ENCODE data around the gene TALDO1.

Gene TALDO1

GRCh38 chr11:803770-804598 lies 56.7 kb downstream of the TALDO1 start:
- Histone ChIP-seq H3K36me3 (ENCODE audit: insufficient read depth, low read length) (peaks cover 37% of the 10 kb centered on the region), H3K4me1 (ENCODE audit: insufficient read depth, low read length, severe bottlenecking) (peaks cover 40% of the 10 kb centered on the region), H3K4me3 (ENCODE audit: low read depth, low read length, poor library complexity, severe bottlenecking) (peak overlapping the region; percentile 72), H4K20me1 (ENCODE audit: insufficient read depth, low read length) (no peaks in the 10 kb centered on the region), H2AFZ (ENCODE audit: low read length) (no peak overlapping the region), H3K27ac (ENCODE audit: low read depth, low read length, poor library complexity, severe bottlenecking) (peak overlapping the region; percentile 72), H3F3A (ENCODE audit: insufficient read depth, low read length) (no peaks in the 10 kb centered on the region), H3K9ac (ENCODE audit: low read length) (peak overlapping the region; percentile 87), H3K79me2 (ENCODE audit: insufficient read depth, low read length) (no peaks in the 10 kb centered on the region), H3K9me2 (ENCODE audit: low read depth, low read length) (no peaks in the 10 kb centered on the region), H3K4me2 (ENCODE audit: low read length) (peak overlapping the region; percentile 87), H3K27me3 (ENCODE audit: insufficient read depth, low read length) (no peaks in the 10 kb centered on the region), H3K9me3 (ENCODE audit: low read length) (no peaks in the 10 kb centered on the region)
- TF ChIP-seq EZH2 (IDR thresholded peaks at IDR 0.05; ENCODE audit: borderline replicate concordance, low read length): no peak

GRCh38 chr11:804599-804964 lies 57.3 kb downstream of the TALDO1 start:
- Histone ChIP-seq H3K27me3 (ENCODE audit: insufficient read depth, low read length) (no peaks in the 10 kb centered on the region), H3K79me2 (ENCODE audit: insufficient read depth, low read length) (no peaks in the 10 kb centered on the region), H3K9ac (ENCODE audit: low read length) (peak overlapping the region; percentile 87), H2AFZ (ENCODE audit: low read length) (no peak overlapping the region), H3K9me2 (ENCODE audit: low read depth, low read length) (no peaks in the 10 kb centered on the region), H3K4me2 (ENCODE audit: low read length) (peak overlapping the region; percentile 87), H3F3A (ENCODE audit: insufficient read depth, low read length) (no peaks in the 10 kb centered on the region), H4K20me1 (ENCODE audit: insufficient read depth, low read length) (no peaks in the 10 kb centered on the region), H3K4me3 (ENCODE audit: low read depth, low read length, poor library complexity, severe bottlenecking) (peak overlapping the region; percentile 72), H3K36me3 (ENCODE audit: insufficient read depth, low read length) (peaks cover 33% of the 10 kb centered on the region), H3K9me3 (ENCODE audit: low read length) (no peaks in the 10 kb centered on the region), H3K27ac (ENCODE audit: low read depth, low read length, poor library complexity, severe bottlenecking) (peak overlapping the region; percentile 72), H3K4me1 (ENCODE audit: insufficient read depth, low read length, severe bottlenecking) (peaks cover 40% of the 10 kb centered on the region)
- TF ChIP-seq CTCF (IDR thresholded peaks at IDR 0.05; ENCODE audit: low read length): no peak
- no peak for TF ChIP-seq EZH2 (IDR thresholded peaks at IDR 0.05; ENCODE audit: borderline replicate concordance, low read length)

DNA sequence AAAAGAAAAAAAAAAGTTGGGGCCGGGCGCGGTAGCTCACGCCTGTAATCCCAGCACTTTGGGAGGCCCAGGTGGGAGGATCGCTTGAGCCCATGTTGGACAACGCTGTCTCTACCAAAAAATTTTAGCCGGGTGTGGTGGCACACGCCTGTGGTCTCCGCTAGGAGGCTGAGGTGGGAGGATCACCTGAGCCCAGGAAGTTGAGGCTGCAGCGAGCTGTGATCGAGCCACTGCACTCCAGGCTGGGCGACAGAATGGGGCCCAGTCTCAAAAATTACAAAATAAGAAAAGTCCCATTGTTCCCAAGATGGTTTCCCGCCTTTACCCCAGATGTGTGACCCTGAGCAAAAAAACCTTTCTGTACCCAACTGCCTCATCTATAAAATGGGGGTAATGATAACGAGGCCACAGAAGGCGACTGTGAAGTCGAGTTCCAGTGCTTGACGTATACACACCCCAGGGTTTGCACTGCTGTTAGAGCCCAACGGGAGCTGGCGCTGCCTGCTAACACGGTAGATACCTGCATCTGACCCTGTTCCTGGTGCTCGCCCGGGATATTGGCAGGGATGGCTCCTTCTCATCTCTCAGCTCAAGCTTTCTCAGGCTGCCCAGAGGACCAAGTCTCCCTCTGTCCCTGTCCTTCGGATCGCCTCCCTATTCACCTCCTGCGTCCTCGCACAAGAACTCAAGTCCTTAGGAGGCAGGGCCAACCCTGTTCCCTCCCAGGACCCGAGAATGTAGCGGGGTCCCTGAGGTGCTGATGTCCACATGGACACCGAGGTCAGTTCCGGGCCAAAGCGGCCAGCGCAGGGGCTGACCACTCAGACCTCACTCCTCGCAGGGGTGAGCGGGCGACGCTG lies 61.4 kb downstream of the TALDO1 start:
- H3K79me2 ChIP-seq (ENCODE audit: insufficient read depth, low read length): peaks cover 15% of the 10 kb centered on the region
- no peak overlapping the region for H2AFZ ChIP-seq (ENCODE audit: low read length)
- no peaks in the 10 kb centered on the region for H3K9me3 ChIP-seq (ENCODE audit: low read length)
- H3K4me2 ChIP-seq (ENCODE audit: low read length): peak overlapping the region; percentile 88
- TF ChIP-seq EZH2 (IDR thresholded peaks at IDR 0.05; ENCODE audit: borderline replicate concordance, low read length): no peak
- peak; percentile 21; the same call in 1 of the 2 replicates for TF ChIP-seq CTCF (IDR thresholded peaks at IDR 0.05; ENCODE audit: low read length)
- H3K36me3 ChIP-seq (ENCODE audit: insufficient read depth, low read length): peaks cover 36% of the 10 kb centered on the region
- peak overlapping the region; percentile 91 for H3K9ac ChIP-seq (ENCODE audit: low read length)
- no peaks in the 10 kb centered on the region for H3K27me3 ChIP-seq (ENCODE audit: insufficient read depth, low read length)
- H3K27ac ChIP-seq (ENCODE audit: low read depth, low read length, poor library complexity, severe bottlenecking): peak overlapping the region; percentile 89
- no peaks in the 10 kb centered on the region for H3K9me2 ChIP-seq (ENCODE audit: low read depth, low read length)
- H3K4me1 ChIP-seq (ENCODE audit: insufficient read depth, low read length, severe bottlenecking): peaks cover 53% of the 10 kb centered on the region
- H4K20me1 ChIP-seq (ENCODE audit: insufficient read depth, low read length): no peaks in the 10 kb centered on the region
- H3F3A ChIP-seq (ENCODE audit: insufficient read depth, low read length): no peaks in the 10 kb centered on the region; the same call in 1 of the 2 replicates
- H3K4me3 ChIP-seq (ENCODE audit: low read depth, low read length, poor library complexity, severe bottlenecking): peak overlapping the region; percentile 83
